Osteocyte (in vitro differentiated cells): ENCODE results near the gene SOAT1. TPM values are rescaled to one million over a fixed set of nuclear protein-coding genes. Genes with fewer than 3 reads are reported as not detected.
"Not testable (repeated sequence)": the region's sequence is repeated elsewhere in the genome, so short reads cannot be mapped to it uniquely, and the experiment has no call there.

Experiments
- DNase-seq: peaks from one replicate; pipeline ENCODE4 v3.0.0; 2021; ENCODE audit warnings: mixed read lengths; ENCODE audit not compliant: unreplicated experiment; ENCODE audit errors: extremely low spot score
- H3K27ac Mint-ChIP-seq: one replicate; pipeline ENCODE4 v1.8.0; 2021; ENCODE audit warnings: mild to moderate bottlenecking, mixed read lengths; ENCODE audit not compliant: unreplicated experiment
- H3K27me3 Mint-ChIP-seq: one replicate; pipeline ENCODE4 v1.8.0; 2021; ENCODE audit warnings: mixed read lengths; ENCODE audit not compliant: unreplicated experiment
- H3K36me3 Mint-ChIP-seq: one replicate; pipeline ENCODE4 v1.8.0; 2021; ENCODE audit warnings: mixed read lengths; ENCODE audit not compliant: unreplicated experiment
- H3K4me1 Mint-ChIP-seq: one replicate; pipeline ENCODE4 v1.8.0; 2021; ENCODE audit warnings: mixed read lengths; ENCODE audit not compliant: unreplicated experiment
- H3K4me3 Mint-ChIP-seq: one replicate; pipeline ENCODE4 v1.8.0; 2021; ENCODE audit warnings: mild to moderate bottlenecking, moderate library complexity, mixed read lengths; ENCODE audit not compliant: unreplicated experiment
- H3K9me3 Mint-ChIP-seq: one replicate; pipeline ENCODE4 v1.8.0; 2021; ENCODE audit warnings: mixed read lengths; ENCODE audit not compliant: unreplicated experiment
- long read RNA-seq: library from polyadenylated mRNA; unstranded; transcript quantifications from one replicate; pipeline ENCODE4 v2.0.0, GENCODE V29; 2021
- total RNA-seq: library from RNA; stranded (reverse); gene quantifications from 2 replicates; pipeline ENCODE4 v1.2.1, GENCODE V29; 2021
- TF ChIP-seq, protein P1 (sequence below): fragments of 200-600 bp; sonication (generic); IDR thresholded peaks from 2 replicates; pipeline ENCODE4 v1.5.0; 2021; ENCODE audit warnings: antibody characterized with exemption, mild to moderate bottlenecking, moderate library complexity

SOAT1 gene
- 39.6 and 41.3 TPM in 2 replicates for total RNA-seq
- long read RNA-seq, full-length matches to known transcripts = 247 of 276 reads
- long read RNA-seq, partial matches to known transcripts = 16 of 276 reads
- long read RNA-seq, other reads (novel, unspliced or antisense) = 13 of 276 reads

DNA sequence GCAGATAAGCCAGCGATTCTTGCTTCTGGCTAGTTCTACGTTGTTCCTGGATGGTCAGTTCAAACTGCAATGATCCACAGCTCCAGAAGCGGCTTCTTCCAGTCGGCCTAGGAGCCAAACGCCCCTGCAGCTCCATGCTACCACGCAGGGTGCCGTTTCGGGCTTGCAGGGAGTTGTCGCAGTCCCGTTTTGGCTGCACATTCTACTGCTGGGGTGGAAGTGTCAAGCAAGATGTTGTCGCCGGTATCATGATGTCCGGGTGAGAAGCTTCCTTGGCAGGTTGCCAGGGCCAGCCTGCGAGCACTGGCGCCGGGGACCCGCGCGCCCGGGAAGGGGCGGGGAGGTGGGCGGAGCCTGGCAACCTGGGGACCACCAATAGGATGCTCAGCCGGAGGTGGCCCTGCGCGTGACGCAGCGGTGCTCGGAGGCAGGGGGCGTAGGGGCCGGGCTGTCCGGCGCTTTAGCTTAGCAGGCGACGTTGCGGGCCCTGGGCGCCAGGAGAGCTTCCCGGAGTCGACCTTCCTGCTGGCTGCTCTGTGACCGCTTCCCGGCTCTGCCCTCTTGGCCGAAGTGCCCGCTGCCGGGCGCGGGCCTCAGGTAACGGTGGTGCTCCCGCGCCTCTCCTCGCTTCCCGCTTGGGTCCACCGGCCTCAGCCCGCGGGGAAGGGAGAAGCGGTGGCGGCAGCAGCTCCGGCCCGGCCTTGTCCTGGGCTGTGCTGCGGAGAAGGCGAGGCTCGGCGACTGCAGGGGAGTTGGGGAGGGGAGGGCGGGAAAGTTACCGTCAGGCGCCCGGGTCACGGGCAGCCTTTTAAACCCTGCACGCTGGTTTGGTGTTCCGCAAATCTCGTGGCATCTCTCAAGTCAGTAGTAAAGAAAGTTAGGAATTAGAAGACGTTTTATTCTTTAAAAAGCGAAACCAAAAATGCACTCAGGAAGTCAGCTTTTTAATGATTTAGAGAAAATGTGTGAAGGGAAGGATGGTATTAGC lies at the start of gene SOAT1:
Gene SOAT1 (plus strand): TSS at position 458 of the 988 bp plus-strand sequence. CDS start 8,888 bp downstream, outside the sequence.
- H3K9me3 Mint-ChIP-seq = no peaks in the 10 kb centered on the region

DNA sequence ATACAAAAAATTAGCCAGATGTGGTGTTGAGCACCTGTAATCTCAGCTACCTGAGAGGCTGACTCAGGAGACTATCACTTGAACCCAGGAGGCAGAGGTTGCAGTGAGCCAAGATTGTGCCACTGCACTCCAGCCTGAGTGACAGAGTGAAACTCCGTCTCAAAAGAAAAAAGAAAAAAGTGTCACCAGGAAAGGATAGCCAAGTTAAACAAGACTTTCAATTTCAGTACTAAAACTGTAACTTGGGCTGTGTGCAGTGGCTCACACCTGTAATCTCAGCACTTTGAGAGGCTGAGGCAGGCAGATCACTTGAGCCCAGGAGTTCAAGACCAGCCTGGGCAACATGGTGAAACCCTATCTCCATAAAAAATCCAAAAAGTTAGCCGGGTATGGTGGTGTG lies 48.2 kb upstream of the SOAT1 start:
- not testable (repeated sequence) for H3K4me1 Mint-ChIP-seq, H3K9me3 Mint-ChIP-seq, H3K27ac Mint-ChIP-seq, H3K27me3 Mint-ChIP-seq, H3K36me3 Mint-ChIP-seq, H3K4me3 Mint-ChIP-seq
- peak; percentile 15 for DNase-seq

More for the DNA sequence above, at the start of gene SOAT1:
- H3K27ac Mint-ChIP-seq = peak within 1 kb of the TSS; percentile 92
- TF ChIP-seq, protein P1, sequence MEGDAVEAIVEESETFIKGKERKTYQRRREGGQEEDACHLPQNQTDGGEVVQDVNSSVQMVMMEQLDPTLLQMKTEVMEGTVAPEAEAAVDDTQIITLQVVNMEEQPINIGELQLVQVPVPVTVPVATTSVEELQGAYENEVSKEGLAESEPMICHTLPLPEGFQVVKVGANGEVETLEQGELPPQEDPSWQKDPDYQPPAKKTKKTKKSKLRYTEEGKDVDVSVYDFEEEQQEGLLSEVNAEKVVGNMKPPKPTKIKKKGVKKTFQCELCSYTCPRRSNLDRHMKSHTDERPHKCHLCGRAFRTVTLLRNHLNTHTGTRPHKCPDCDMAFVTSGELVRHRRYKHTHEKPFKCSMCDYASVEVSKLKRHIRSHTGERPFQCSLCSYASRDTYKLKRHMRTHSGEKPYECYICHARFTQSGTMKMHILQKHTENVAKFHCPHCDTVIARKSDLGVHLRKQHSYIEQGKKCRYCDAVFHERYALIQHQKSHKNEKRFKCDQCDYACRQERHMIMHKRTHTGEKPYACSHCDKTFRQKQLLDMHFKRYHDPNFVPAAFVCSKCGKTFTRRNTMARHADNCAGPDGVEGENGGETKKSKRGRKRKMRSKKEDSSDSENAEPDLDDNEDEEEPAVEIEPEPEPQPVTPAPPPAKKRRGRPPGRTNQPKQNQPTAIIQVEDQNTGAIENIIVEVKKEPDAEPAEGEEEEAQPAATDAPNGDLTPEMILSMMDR = no peak
- DNase-seq = peak; percentile 97
- peak within 1 kb of the TSS; percentile 96 for H3K4me3 Mint-ChIP-seq
- peaks cover 36% of the 10 kb centered on the region for H3K4me1 Mint-ChIP-seq
- no peaks in the 10 kb centered on the region for H3K36me3 Mint-ChIP-seq
- no peaks in the 10 kb centered on the region for H3K27me3 Mint-ChIP-seq

DNA sequence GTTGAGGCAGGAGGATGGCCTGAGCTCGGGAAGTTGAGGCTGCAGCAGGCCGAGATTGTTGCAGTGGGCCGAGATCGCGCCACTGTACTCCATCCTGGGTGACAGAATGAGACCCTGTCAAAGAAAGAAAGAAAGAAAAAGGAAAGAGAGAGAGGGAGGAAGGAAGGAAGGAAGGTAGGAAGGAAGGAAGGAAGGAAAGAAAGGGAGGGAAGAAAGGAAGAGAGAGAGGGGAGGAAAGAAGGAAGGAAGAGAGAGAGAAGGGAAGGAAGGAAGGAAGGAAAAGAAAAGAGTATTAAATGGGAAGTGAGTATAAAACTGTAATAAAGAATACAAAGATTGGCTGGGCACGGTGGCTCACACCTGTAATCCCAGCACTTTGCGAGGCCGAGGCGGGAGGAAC lies 45.7 kb upstream of the SOAT1 start:
- Mint-ChIP-seq H3K9me3 (no peaks in the 10 kb centered on the region), H3K4me3 (no peak overlapping the region), H3K4me1 (no peaks in the 10 kb centered on the region), H3K27me3 (no peaks in the 10 kb centered on the region), H3K27ac (no peak overlapping the region), H3K36me3 (no peaks in the 10 kb centered on the region)
- TF ChIP-seq, protein P1 = no peak
- peak; percentile 23 for DNase-seq

DNA sequence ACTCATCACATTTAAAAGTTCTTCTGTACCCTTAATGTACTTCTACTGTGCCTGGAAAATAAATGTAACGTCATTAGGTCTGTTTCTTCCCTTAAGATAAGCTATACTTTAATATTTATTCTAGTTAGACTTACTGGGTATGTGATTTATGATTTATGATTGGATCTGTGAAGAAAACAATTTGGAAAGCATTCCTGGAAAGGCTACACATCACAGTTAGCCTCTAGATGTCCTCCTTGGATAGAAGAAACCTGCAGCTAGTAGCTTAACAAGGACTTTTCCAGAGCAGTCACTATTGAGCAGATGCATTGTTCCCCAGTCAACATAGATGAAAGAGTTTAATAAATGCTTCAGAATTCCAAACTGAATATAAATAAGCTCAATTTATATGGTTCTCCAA lies 41.9 kb upstream of the SOAT1 start:
- no peak overlapping the region for H3K4me3 Mint-ChIP-seq
- no peak for DNase-seq
- H3K9me3 Mint-ChIP-seq = no peaks in the 10 kb centered on the region
- H3K27ac Mint-ChIP-seq = no peak overlapping the region
- TF ChIP-seq, protein P1 = peak; percentile 62
- H3K27me3 Mint-ChIP-seq = no peaks in the 10 kb centered on the region
- no peaks in the 10 kb centered on the region for H3K4me1 Mint-ChIP-seq
- no peaks in the 10 kb centered on the region for H3K36me3 Mint-ChIP-seq

DNA sequence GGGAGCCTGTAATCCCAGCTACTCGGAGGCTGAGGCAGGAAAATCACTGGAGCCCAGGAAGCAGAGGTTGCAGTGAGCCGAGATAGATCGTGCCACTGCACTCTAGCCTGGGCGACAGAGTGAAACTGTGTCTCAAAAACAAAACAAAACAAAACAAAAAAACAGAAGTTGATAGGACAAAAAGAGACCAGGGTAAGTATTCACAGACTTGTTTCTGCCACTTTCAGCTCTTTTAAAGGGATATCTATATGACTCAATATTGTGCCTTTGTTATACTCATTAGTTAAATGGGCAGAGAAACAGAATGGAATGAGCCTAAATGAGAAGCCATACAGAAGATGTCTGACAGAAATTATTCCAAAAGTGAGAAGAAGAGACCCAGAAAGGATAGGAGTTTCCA lies 41.0 kb upstream of the SOAT1 start:
- no peaks in the 10 kb centered on the region for H3K4me1 Mint-ChIP-seq
- H3K27me3 Mint-ChIP-seq = no peaks in the 10 kb centered on the region
- no peak overlapping the region for H3K4me3 Mint-ChIP-seq
- H3K36me3 Mint-ChIP-seq = no peaks in the 10 kb centered on the region
- no peak overlapping the region for H3K27ac Mint-ChIP-seq
- no peaks in the 10 kb centered on the region for H3K9me3 Mint-ChIP-seq
- no peak for DNase-seq
- TF ChIP-seq, protein P1 = no peak
